Mesodermal cell (in vitro differentiated cells): ENCODE results near the gene SASH3.

Source experiments
- H3K27ac ChIP-seq: 2 replicates; pipeline ENCODE4 v1.7.0; 2013; ENCODE audit warnings: mild to moderate bottlenecking, low read depth, low read length, moderate library complexity; ENCODE audit not compliant: severe bottlenecking
- H3K36me3 ChIP-seq: 2 replicates; pipeline ENCODE4 v1.7.1; 2013; ENCODE audit warnings: mild to moderate bottlenecking, low read length, moderate library complexity; ENCODE audit not compliant: control insufficient read depth, insufficient read depth
- H3K4me1 ChIP-seq: one replicate; pipeline ENCODE4 v1.7.1; 2013; ENCODE audit warnings: mild to moderate bottlenecking, low read length; ENCODE audit not compliant: insufficient read depth, control insufficient read depth, poor library complexity, severe bottlenecking
- H3K4me3 ChIP-seq: 2 replicates; pipeline ENCODE4 v1.7.0; 2013; ENCODE audit warnings: low read length, control low read depth, mild to moderate bottlenecking; ENCODE audit not compliant: insufficient read depth, poor library complexity, severe bottlenecking; ENCODE audit errors: extremely low read depth
- H3K9me3 ChIP-seq: 2 replicates; pipeline ENCODE4 v1.7.1; 2013; ENCODE audit warnings: mild to moderate bottlenecking, low read length, moderate library complexity; ENCODE audit not compliant: control insufficient read depth
- WGBS, 2 experiments: methylation state at CpG; one replicate each; pipeline ENCODE4 v1.1.5; 2013; ENCODE audit warnings: missing lambda C conversion rate in 2 of 2; ENCODE audit not compliant: insufficient coverage in 2 of 2; 5-methylcytosine and 5-hydroxymethylcytosine counted together

The SASH3 gene

DNA sequence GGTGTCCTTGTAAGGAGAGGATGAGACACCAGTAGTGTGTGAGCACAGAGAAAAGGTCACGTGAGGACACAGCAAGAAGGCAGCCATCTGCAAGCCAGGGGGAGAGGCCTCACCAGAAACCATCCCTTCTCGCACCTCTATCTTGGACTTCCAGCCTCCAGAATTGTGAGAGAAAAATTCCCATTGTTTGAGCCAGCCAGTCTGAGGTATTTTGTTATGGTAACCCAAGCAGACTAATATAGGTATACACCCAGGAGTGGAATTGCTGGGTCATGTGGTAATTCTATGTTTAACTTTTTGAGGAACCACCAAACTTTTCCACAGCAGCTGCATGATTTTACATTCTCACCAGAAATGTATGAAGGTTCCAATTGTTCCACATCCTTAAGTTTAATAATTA is 38.4 kb downstream of the SASH3 start:
- H3K9me3 ChIP-seq, result no peaks in the 10 kb centered on the region
- peaks cover 38% of the 10 kb centered on the region for H3K36me3 ChIP-seq
- H3K4me3 ChIP-seq, result no peak overlapping the region
- WGBS, 2 experiments, result no CpG with 5 or more reads among the region's 2 CpGs
- H3K4me1 ChIP-seq, result no peaks in the 10 kb centered on the region
- no peak overlapping the region for H3K27ac ChIP-seq

DNA sequence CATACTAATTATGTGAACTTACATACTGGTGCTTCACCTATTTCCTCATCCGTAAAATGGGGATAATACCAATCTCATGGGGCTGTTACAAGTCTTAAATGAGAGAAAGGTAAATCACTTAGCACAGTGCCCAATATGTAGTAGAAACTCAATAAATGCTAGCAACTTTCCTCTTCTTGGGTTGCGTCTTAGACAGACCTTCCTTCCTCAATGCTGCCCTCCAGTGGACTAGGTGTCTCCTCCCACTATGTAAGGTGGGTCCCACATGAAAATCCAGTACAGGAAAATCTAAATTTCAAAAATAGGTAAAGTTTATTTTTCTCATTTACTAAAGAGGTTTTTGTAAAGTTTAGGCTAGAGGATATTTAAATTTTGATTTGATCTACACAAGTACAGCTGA is 43.4 kb downstream of the SASH3 start:
- Histone ChIP-seq H3K4me1 (no peaks in the 10 kb centered on the region), H3K9me3 (no peaks in the 10 kb centered on the region), H3K4me3 (no peak overlapping the region), H3K27ac (no peak overlapping the region), H3K36me3 (peaks cover 11% of the 10 kb centered on the region)
- no CpG with 5 or more reads among the region's 2 CpGs for WGBS, 2 experiments

DNA sequence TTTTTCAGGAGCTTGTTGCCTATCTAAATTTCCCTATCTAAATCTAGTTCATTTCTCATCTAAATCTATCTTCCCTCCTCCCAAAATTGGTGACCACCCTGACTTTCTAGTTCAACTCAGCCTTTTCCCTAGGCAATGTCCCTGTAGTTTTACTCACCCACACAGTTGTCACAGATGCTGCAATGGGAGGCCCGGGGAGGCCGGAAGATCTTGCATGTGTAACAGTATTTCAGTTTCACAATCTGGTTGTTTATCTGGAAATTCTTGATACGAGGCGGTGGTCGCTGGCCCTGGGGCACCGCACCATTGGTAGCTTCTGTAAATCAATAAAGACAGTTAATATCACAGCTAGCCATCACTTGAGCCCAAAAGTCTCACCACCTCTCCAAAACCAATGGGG is 43.8 kb downstream of the SASH3 start:
- Histone ChIP-seq H3K4me3 (no peak overlapping the region), H3K36me3 (peaks cover 12% of the 10 kb centered on the region), H3K9me3 (no peaks in the 10 kb centered on the region), H3K4me1 (no peaks in the 10 kb centered on the region), H3K27ac (no peak overlapping the region)
- WGBS, 2 experiments, result 100% methylated on average over 2 of the region's 6 CpGs; no CpG with 5 or more reads in 1 of the 2 experiments

DNA sequence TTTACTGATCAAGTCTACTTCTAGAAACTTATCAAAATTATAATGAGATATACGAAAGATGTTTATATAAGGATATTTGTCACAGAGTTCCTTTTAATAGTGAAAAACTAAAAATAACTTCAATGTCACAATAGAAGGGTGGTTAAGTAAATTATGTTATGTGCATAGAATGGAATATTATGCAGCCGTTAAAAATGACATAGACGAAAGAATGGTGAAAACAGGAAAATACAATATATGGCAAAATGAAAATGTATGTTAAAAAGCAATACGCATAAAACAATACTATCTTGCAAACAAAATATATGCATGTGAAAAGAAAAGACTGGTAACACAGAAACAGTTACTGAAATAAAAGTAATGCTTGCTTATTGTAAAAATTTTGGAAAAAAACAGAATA is 44.9 kb downstream of the SASH3 start:
- H3K4me3 ChIP-seq, result no peak overlapping the region
- H3K27ac ChIP-seq, result no peak overlapping the region
- peaks cover 20% of the 10 kb centered on the region for H3K36me3 ChIP-seq
- H3K4me1 ChIP-seq, result no peaks in the 10 kb centered on the region
- no peaks in the 10 kb centered on the region for H3K9me3 ChIP-seq
- no CpG with 5 or more reads among the region's 4 CpGs for WGBS, 2 experiments

DNA sequence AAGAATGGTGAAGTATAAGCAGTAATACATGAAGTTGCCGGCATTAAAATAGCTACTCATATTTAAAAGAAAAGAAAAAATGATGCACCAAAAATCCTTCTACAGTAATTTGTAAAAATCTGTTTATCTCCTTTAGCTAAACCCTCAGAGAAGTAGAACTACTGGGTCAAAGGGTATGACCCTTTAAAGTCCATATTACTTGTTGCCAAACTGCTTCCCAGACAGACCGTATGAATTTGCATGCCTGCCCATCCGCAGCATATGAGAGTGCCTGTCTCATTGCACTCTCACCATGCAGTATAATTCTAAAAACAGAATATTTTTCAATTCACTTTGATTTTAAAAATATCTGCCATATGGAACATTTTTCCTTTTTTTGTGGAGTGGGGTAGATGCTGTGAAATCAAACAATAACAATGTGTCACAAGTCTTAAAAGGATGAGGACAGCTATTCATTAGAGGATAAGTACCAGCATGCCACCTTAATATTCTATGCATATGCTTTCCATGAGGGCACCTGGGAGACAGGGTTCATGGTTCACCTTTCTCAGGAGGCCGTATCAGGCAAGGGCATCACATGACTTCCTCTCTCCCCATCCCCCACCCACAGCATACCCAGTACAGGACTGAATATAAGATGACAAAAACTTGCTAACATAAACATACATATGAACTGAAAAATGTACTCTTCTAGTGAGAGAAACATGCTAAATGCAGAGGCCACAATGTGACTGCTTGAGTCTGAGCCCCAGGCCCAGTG is 46.2 kb downstream of the SASH3 start:
- 100% methylated on average over 1 of the region's 4 CpGs; no CpG with 5 or more reads in 1 of the 2 experiments for WGBS, 2 experiments
- H3K4me1 ChIP-seq, result no peaks in the 10 kb centered on the region

DNA sequence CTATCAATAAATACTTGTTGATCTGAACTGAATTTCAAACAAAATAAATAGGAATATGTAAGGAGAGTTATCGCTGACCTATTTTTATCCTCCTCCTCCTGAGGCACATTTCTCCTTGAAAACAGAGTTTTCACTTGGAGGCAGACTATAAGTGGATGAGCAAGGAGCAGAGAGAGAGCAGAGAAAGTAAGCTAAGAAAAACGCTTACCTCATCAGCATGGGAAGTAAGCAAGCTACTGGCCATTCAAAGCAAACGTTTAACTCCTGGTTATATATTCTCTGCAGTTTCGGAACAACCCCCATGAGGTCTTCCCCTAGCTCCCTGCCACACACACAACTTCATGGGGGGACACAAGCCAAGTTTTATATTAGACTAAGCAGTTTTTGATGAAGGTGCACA is 50.7 kb downstream of the SASH3 start:
- peaks cover 20% of the 10 kb centered on the region for H3K36me3 ChIP-seq
- H3K9me3 ChIP-seq, result no peaks in the 10 kb centered on the region
- WGBS, 2 experiments, result 40% methylated on average over 1 of the region's 4 CpGs; no CpG with 5 or more reads in 1 of the 2 experiments
- no peaks in the 10 kb centered on the region for H3K4me1 ChIP-seq
- H3K27ac ChIP-seq, result no peak overlapping the region
- H3K4me3 ChIP-seq, result no peak overlapping the region

More for the DNA sequence above, 46.2 kb downstream of the SASH3 start:
- Histone ChIP-seq H3K36me3 (peaks cover 22% of the 10 kb centered on the region), H3K9me3 (no peaks in the 10 kb centered on the region), H3K4me3 (no peak overlapping the region), H3K27ac (no peak overlapping the region)

DNA sequence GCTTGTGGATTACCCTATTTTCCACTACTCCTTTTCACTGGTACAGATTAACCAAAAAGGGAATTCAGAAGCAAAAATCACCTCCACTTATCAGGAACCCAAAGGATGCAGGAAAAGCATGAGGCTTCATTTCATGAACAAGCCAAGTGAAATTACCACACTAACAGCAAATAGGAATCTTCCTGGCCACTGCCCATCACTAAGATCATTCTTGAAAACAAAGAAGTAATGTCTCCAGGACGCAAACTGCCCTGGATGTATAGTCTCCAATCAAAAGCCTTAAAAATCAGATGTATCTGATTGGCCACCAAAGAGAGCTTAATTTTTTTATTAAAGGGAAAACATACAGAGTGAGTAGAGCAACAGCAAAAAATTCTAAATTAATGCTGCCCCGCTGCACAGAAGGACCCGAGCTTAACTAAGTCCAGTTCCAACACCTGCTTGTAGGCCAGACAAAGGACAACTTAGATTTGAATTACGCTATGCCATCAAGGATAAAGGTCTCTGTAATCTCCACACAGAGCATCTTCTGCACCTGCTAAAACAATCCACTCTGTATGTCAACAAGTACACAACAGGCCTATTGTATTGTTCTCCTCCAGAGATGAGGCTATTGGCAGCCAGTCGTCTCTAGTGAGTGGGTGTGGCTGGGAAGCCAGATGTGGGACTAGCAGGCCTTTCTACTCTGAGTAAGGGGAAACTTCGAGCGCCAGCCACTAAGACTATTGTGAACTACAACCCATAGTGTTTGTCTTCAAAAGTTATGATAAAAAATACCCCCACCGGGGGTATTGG is 51.5 kb downstream of the SASH3 start:
- H3K27ac ChIP-seq, result no peak overlapping the region
- no peaks in the 10 kb centered on the region for H3K9me3 ChIP-seq
- no peaks in the 10 kb centered on the region for H3K4me1 ChIP-seq
- WGBS, 2 experiments, result 93 to 100% methylated on average over 2 to 3 of the region's 8 CpGs
- peaks cover 20% of the 10 kb centered on the region for H3K36me3 ChIP-seq
- no peak overlapping the region for H3K4me3 ChIP-seq

DNA sequence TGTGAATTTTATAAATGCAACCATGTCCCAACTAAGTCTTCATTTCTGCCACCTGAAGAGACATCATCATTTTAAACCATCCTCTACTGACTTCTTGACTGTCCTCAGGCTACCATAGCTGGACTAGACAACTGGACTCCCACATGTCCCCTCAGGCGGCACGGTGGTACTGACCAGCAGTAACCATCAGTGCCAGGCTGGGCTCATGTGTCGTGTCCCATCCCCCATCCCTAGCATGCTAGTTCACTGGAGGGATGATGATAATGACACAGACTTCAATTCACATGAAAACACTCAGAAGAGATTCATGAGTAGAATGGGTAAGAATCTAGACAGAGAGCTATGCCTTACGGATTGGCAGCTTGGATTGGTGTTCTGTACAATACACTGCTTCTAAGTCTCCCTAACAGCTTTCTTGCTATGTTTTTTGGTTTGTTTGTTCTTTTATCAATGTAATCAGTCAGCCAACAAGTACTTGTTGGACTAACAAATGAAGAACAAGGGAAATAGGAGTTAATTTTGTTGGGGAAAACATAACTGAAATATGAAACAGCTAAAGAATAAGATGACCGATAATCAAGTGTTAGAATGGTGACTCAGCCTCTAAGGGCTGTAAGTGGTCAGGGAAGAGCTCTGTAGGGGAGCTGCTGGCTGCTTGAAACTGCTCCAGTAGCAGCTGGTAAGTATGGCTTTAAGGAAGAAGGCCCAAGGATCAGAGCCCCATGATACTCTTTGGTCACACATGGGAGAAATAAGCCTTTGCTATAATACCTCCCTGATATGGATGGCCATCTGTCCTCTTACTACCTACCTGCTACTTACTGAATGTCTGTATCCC is 53.6 kb downstream of the SASH3 start:
- peaks cover 27% of the 10 kb centered on the region for H3K36me3 ChIP-seq
- H3K27ac ChIP-seq, result no peak overlapping the region
- 92% methylated on average over 2 of the region's 5 CpGs; no CpG with 5 or more reads in 1 of the 2 experiments for WGBS, 2 experiments
- H3K4me3 ChIP-seq, result no peak overlapping the region
- H3K4me1 ChIP-seq, result no peaks in the 10 kb centered on the region
- H3K9me3 ChIP-seq, result no peaks in the 10 kb centered on the region

DNA sequence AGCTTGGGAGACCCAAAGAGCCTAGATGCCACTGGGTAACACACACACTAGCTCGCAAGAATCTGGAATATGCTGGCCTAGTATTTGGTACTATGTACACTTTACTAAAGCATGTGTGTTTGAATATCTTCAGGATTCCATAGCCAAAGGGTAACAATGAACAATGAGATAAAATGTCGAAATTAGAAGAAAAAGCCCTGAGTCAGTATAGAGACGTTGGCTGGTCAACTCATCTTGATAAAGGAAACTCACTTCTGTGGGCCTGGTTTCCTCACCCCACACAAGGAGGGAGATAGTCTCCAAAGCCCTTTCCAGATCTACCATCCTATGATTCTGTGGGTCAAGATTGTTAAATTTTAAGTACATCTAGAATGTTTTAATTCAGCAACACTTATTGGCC is 57.1 kb downstream of the SASH3 start:
- Histone ChIP-seq H3K9me3 (no peaks in the 10 kb centered on the region), H3K4me1 (peaks cover 3% of the 10 kb centered on the region), H3K36me3 (peaks cover 24% of the 10 kb centered on the region), H3K4me3 (no peak overlapping the region), H3K27ac (no peak overlapping the region)
- no CpG with 5 or more reads among the region's 3 CpGs for WGBS, 2 experiments

DNA sequence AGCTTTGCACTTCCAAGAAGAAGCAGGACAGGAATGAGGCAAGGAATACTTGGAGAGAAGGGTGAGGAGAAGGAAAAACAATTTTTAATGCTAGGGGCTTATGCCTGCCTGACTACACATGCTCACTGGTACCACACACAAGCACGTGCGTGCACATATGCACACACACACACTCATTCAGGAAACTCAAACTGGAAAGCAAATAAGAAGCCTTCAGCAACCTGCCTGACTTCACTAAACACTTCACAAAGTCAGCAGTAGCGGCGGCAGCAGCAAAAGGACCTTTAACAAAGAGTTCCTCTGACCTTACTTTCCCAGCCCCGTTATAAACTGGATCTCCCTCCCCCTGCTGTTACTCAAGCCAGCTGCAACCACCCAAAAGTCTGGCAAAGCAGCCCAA is 60.6 kb downstream of the SASH3 start:
- WGBS, 2 experiments, result 94% methylated on average over 3 of the region's 5 CpGs; no CpG with 5 or more reads in 1 of the 2 experiments
- H3K4me3 ChIP-seq, result no peak overlapping the region
- H3K4me1 ChIP-seq, result peaks cover 3% of the 10 kb centered on the region

More for the DNA sequence above, 60.6 kb downstream of the SASH3 start:
- H3K9me3 ChIP-seq, result no peaks in the 10 kb centered on the region
- H3K27ac ChIP-seq, result no peak overlapping the region
- peaks cover 20% of the 10 kb centered on the region for H3K36me3 ChIP-seq
